GM12878 (cell line): ENCODE measurements around the gene PIGN. TPM values are rescaled to one million over a fixed set of nuclear protein-coding genes. Genes with fewer than 3 reads are reported as not detected.

ENCODE experiments used
- ATAC-seq: fragments of 200-7000 bp; cut with Tn5 transposase; 3 replicates; pipeline ENCODE4 v1.9.1; 2020; ENCODE audit warnings: mild to moderate bottlenecking, moderate library complexity
- BruUV-seq: library from RNA; stranded (reverse); fragments of 400-500 nt; replicated peaks from 2 replicates; lab custom pipeline; 2021; lab: Mats Ljungman, UMichigan
- CTCF ChIA-PET: fragments of 300-600 bp; sonication (Branson Sonifier 250); formaldehyde crosslinking; extraction: SDS; loops from one replicate; lab custom pipeline; 2021; ENCODE audit warnings: inconsistent platforms; lab: Yijun Ruan, JAX
- POLR2A ChIA-PET: fragments of 350-600 bp; formaldehyde crosslinking; extraction: SDS; loops from one replicate; lab custom pipeline; 2021; ENCODE audit warnings: inconsistent platforms; lab: Charles Lee
- RAD21 ChIA-PET: fragments of 300-600 bp; sonication (Branson Sonifier 250); formaldehyde crosslinking; loops from one replicate; lab custom pipeline; 2023; ENCODE audit warnings: antibody characterized with exemption; ENCODE audit not compliant: unreplicated experiment; lab: Charles Lee
- SMC1A ChIA-PET: fragments of 300-600 bp; sonication (Branson Sonifier 250); formaldehyde crosslinking; loops from one replicate; lab custom pipeline; 2023; ENCODE audit not compliant: unreplicated experiment, uncharacterized antibody; lab: Charles Lee
- DNase-seq: peaks from one replicate; pipeline ENCODE4 v3.0.0-alpha.2; 2011; ENCODE audit warnings: low read depth, low spot score
- FAIRE-seq: peaks from 3 replicates; lab custom pipeline; 2011; peaks lifted over from hg19 to GRCh38; lab: Jason Lieb, UNC
- H2AFZ ChIP-seq: 2 replicates; pipeline ENCODE4 v1.6.0; 2011; ENCODE audit warnings: low read depth, low read length, control low read depth; ENCODE audit not compliant: control insufficient read depth
- H3K27ac ChIP-seq: 2 replicates; pipeline ENCODE4 v1.5.1; 2011; ENCODE audit warnings: control low read depth; ENCODE audit not compliant: control insufficient read depth, insufficient read depth
- H3K27me3 ChIP-seq, 2 experiments: replicated peaks in 1 of 2; 2 replicates each; pipeline versions ENCODE4 v1.6.0 to v1.6.1; 2011; ENCODE audit warnings: low read length in 1 of 2; ENCODE audit not compliant: control insufficient read depth in 2 of 2, insufficient read depth in 2 of 2
- H3K36me3 ChIP-seq, 2 experiments: 2 replicates each; pipeline ENCODE4 v1.5.1; 2011; ENCODE audit warnings: low read length in 1 of 2; ENCODE audit not compliant: control insufficient read depth in 2 of 2, insufficient read depth in 2 of 2
- H3K4me1 ChIP-seq: 2 replicates; pipeline ENCODE4 v1.6.1; 2011; ENCODE audit warnings: mild to moderate bottlenecking, low read length, moderate library complexity, mixed read lengths; ENCODE audit not compliant: control insufficient read depth, insufficient read depth
- H3K4me2 ChIP-seq: 2 replicates; pipeline ENCODE4 v1.6.0; 2011; ENCODE audit warnings: control low read depth; ENCODE audit not compliant: control insufficient read depth, insufficient read depth
- H3K4me3 ChIP-seq: fragments of 200-600 bp; sonication (generic); 2 replicates; pipeline ENCODE4 v1.5.1; 2016
- H3K79me2 ChIP-seq: 2 replicates; pipeline ENCODE4 v1.6.0; 2011; ENCODE audit warnings: low read length; ENCODE audit not compliant: control insufficient read depth, insufficient read depth
- H3K9ac ChIP-seq: 2 replicates; pipeline ENCODE4 v1.8.0; 2011; ENCODE audit warnings: low read length, control low read depth, mixed read lengths; ENCODE audit not compliant: control insufficient read depth, insufficient read depth
- H3K9me3 ChIP-seq: replicated peaks from 3 replicates; pipeline ENCODE4 v1.5.1; 2011; ENCODE audit warnings: mild to moderate bottlenecking, low read length; ENCODE audit not compliant: control insufficient read depth, insufficient read depth
- H4K20me1 ChIP-seq: 2 replicates; pipeline ENCODE4 v1.6.0; 2011; ENCODE audit not compliant: control insufficient read depth, insufficient read depth
- ASH2L ChIP-seq: fragments of 300-600, 200-600 bp; sonication (generic); IDR thresholded peaks from 2 replicates; pipeline ENCODE4 v1.6.1; 2017; ENCODE audit warnings: low read depth, mild to moderate bottlenecking, borderline replicate concordance
- BCLAF1 ChIP-seq: fragments of 450-650 bp; IDR thresholded peaks from 2 replicates; pipeline ENCODE4 v1.6.1; 2017; ENCODE audit warnings: antibody characterized with exemption, mild to moderate bottlenecking, moderate library complexity
- BHLHE40 ChIP-seq, 2 experiments: fragments of 450-650 bp in 1 of 2; IDR thresholded peaks; 2 replicates each; pipeline ENCODE4 v1.6.1; 2011 to 2017; ENCODE audit warnings: low read depth in 2 of 2, borderline replicate concordance in 1 of 2, improper control_type of control experiment in 1 of 2, low read length in 1 of 2, mild to moderate bottlenecking in 1 of 2
- CBX5 ChIP-seq: sonication (generic); IDR thresholded peaks from 2 replicates; pipeline ENCODE4 v1.6.1; 2016; ENCODE audit warnings: low read depth, moderate library complexity, mild to moderate bottlenecking, inconsistent platforms
- CREB1 ChIP-seq: IDR thresholded peaks from 2 replicates; pipeline ENCODE4 v1.6.1; 2012; ENCODE audit warnings: low read depth, mild to moderate bottlenecking, inconsistent platforms
- MYB ChIP-seq: fragments of 150-350 bp; IDR thresholded peaks from 2 replicates; pipeline ENCODE4 v1.6.1; 2014; ENCODE audit warnings: mild to moderate bottlenecking, low read depth, low read length, borderline replicate concordance
- SMC3 ChIP-seq: IDR thresholded peaks from 2 replicates; pipeline ENCODE4 v1.6.1; 2011; ENCODE audit warnings: low read length, improper control_type of control experiment, borderline replicate concordance
- SUPT20H ChIP-seq: IDR thresholded peaks from 2 replicates; pipeline ENCODE4 v1.6.1; 2011; ENCODE audit warnings: low read depth, mild to moderate bottlenecking, low read length, moderate library complexity, borderline replicate concordance; ENCODE audit not compliant: control insufficient read depth
- TAF1 ChIP-seq: IDR thresholded peaks from 2 replicates; pipeline ENCODE4 v1.6.1; 2011; ENCODE audit warnings: mild to moderate bottlenecking, low read depth, low read length, borderline replicate concordance
- TBL1XR1 ChIP-seq: IDR thresholded peaks from 2 replicates; pipeline ENCODE4 v1.6.1; 2012; ENCODE audit warnings: low read depth, low read length, improper control_type of control experiment
- TCF3 ChIP-seq: IDR thresholded peaks from 2 replicates; pipeline ENCODE4 v1.6.1; 2012; ENCODE audit warnings: low read depth, mild to moderate bottlenecking, low read length, borderline replicate concordance; ENCODE audit not compliant: insufficient read depth
- WGBS: methylation state at CpG from one replicate; pipeline ENCODE4 v1.1.6; 2016; ENCODE audit warnings: low lambda C conversion rate; ENCODE audit not compliant: insufficient replicate concordance, insufficient coverage; ENCODE audit errors: missing lambda C conversion rate; 5-methylcytosine and 5-hydroxymethylcytosine counted together
- in situ Hi-C: fragments of 300-500 bp; cut with MboI; formaldehyde crosslinking; loops from 9 replicates; pipeline ENCODE4 v1.14.3; 2018; ENCODE audit warnings: mixed read lengths
- intact Hi-C: fragments of 100-400 bp; cut with micrococcal nuclease; formaldehyde crosslinking; loops from one replicate; pipeline ENCODE4 v1.14.2; 2022; ENCODE audit not compliant: unreplicated experiment
- polyA plus RNA-seq, 11 experiments: library from polyadenylated mRNA; depleted of rRNA in 4 of 11; unstranded in 6 of 11; stranded (reverse) in 5 of 11; fragments of >200 nt; fragmentation: Nextera tagmentation in 4 of 11; fragmentation: Illumina TruSeq in 1 of 11; extraction: Ambion mirVana in 4 of 11; extraction: Trizol in 1 of 11; gene quantifications; 1 replicate in 1 of 11; 2 replicates in 10 of 11; pipeline versions ENCODE4 v1.2.1 to v1.2.3, GENCODE V29; 2011 to 2016; ENCODE audit warnings: inconsistent platforms in 2 of 11, missing spikeins in 2 of 11, low read depth in 1 of 11
- total RNA-seq, 4 experiments: library from RNA; depleted of rRNA in 3 of 4; stranded (reverse); fragments of >200 nt in 3 of 4; fragmentation: Illumina TruSeq in 1 of 4; extraction: Trizol in 1 of 4; gene quantifications; 2 replicates each; pipeline versions ENCODE4 v1.2.1 to v1.2.3, GENCODE V29; 2013 to 2021
- TF ChIP-seq, protein P1 (sequence below): IDR thresholded peaks from 2 replicates; pipeline ENCODE4 v1.6.1; 2012; ENCODE audit warnings: improper control_type of control experiment, low read depth, low read length; ENCODE audit not compliant: insufficient replicate concordance
- TF ChIP-seq, protein P2 (sequence below): IDR thresholded peaks from 2 replicates; pipeline ENCODE4 v1.6.1; 2012; ENCODE audit warnings: low read depth, low read length, improper control_type of control experiment

Gene PIGN
- total and polyA plus RNA-seq, 10 of the 15 experiments (the other 5 are each of a cell fraction or from before 2014, with no cell fraction given) = 6.9 to 25.4 (median 18.7) TPM

GRCh38 chr18:62033207-62033606 is 153.6 kb downstream of the PIGN start:
- Histone ChIP-seq H3K9me3 (no peaks in the 10 kb centered on the region; the same call in 2 of the 3 replicates), H4K20me1 (no peaks in the 10 kb centered on the region), H3K9ac (no peak overlapping the region), H3K4me2 (no peak overlapping the region), H2AFZ (no peak overlapping the region), H3K36me3 (no peaks in the 10 kb centered on the region), H3K27ac (no peak overlapping the region), H3K27me3 (no peaks in the 10 kb centered on the region), H3K4me1 (no peaks in the 10 kb centered on the region), H3K79me2 (no peaks in the 10 kb centered on the region), H3K4me3 (no peak overlapping the region)
- WGBS = 29% methylated on average over 5 of the region's 5 CpGs
- intact Hi-C loops = no loop called here
- in situ Hi-C loops = no loop called here
- FAIRE-seq = no peak
- ChIA-PET CTCF (interaction anchor here (1.6 kb wide), 1 partner anchor 96 kb away, joined by 5 read pairs; no protein-coding TSS in a partner anchor), RAD21 (no interaction called here), POLR2A (no interaction called here), SMC1A (no interaction called here)
- ATAC-seq = no peak
- BruUV-seq = no TSS peak
- DNase-seq = no peak
- TF ChIP-seq TAF1 (no peak), CBX5 (no peak), TCF3 (no peak), SMC3 (no peak), SUPT20H (no peak), TBL1XR1 (no peak), ASH2L (no peak), BCLAF1 (no peak), MYB (no peak), BHLHE40 (IDR thresholded peaks at IDR 0.05; ENCODE audit: borderline replicate concordance in 1 of 2, low read depth in 2 of 2, low read length in 1 of 2) (no peak), CREB1 (no peak)
- TF ChIP-seq, protein P1, sequence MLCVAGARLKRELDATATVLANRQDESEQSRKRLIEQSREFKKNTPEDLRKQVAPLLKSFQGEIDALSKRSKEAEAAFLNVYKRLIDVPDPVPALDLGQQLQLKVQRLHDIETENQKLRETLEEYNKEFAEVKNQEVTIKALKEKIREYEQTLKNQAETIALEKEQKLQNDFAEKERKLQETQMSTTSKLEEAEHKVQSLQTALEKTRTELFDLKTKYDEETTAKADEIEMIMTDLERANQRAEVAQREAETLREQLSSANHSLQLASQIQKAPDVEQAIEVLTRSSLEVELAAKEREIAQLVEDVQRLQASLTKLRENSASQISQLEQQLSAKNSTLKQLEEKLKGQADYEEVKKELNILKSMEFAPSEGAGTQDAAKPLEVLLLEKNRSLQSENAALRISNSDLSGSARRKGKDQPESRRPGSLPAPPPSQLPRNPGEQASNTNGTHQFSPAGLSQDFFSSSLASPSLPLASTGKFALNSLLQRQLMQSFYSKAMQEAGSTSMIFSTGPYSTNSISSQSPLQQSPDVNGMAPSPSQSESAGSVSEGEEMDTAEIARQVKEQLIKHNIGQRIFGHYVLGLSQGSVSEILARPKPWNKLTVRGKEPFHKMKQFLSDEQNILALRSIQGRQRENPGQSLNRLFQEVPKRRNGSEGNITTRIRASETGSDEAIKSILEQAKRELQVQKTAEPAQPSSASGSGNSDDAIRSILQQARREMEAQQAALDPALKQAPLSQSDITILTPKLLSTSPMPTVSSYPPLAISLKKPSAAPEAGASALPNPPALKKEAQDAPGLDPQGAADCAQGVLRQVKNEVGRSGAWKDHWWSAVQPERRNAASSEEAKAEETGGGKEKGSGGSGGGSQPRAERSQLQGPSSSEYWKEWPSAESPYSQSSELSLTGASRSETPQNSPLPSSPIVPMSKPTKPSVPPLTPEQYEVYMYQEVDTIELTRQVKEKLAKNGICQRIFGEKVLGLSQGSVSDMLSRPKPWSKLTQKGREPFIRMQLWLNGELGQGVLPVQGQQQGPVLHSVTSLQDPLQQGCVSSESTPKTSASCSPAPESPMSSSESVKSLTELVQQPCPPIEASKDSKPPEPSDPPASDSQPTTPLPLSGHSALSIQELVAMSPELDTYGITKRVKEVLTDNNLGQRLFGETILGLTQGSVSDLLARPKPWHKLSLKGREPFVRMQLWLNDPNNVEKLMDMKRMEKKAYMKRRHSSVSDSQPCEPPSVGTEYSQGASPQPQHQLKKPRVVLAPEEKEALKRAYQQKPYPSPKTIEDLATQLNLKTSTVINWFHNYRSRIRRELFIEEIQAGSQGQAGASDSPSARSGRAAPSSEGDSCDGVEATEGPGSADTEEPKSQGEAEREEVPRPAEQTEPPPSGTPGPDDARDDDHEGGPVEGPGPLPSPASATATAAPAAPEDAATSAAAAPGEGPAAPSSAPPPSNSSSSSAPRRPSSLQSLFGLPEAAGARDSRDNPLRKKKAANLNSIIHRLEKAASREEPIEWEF = no peak
- TF ChIP-seq, protein P2, sequence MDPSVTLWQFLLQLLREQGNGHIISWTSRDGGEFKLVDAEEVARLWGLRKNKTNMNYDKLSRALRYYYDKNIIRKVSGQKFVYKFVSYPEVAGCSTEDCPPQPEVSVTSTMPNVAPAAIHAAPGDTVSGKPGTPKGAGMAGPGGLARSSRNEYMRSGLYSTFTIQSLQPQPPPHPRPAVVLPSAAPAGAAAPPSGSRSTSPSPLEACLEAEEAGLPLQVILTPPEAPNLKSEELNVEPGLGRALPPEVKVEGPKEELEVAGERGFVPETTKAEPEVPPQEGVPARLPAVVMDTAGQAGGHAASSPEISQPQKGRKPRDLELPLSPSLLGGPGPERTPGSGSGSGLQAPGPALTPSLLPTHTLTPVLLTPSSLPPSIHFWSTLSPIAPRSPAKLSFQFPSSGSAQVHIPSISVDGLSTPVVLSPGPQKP = no peak
